GM21526 (cell line): ENCODE results near the gene TMEM128.

Experiments
- ATAC-seq: cut with Tn5 transposase; IDR thresholded peaks from one replicate; pipeline ENCODE4 v1.9.1; 2021; ENCODE audit warnings: moderate library complexity; ENCODE audit not compliant: unreplicated experiment, low FRiP score

The TMEM128 gene, protein sequence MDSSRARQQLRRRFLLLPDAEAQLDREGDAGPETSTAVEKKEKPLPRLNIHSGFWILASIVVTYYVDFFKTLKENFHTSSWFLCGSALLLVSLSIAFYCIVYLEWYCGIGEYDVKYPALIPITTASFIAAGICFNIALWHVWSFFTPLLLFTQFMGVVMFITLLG

GRCh38 chr4:4248029-4248884 is at the start of gene TMEM128:
Gene TMEM128, minus strand, starts transcription at chr4:4248223. Its CDS starts 21 bp downstream, at chr4:4248202.
- ATAC-seq, result peak; percentile 97

DNA sequence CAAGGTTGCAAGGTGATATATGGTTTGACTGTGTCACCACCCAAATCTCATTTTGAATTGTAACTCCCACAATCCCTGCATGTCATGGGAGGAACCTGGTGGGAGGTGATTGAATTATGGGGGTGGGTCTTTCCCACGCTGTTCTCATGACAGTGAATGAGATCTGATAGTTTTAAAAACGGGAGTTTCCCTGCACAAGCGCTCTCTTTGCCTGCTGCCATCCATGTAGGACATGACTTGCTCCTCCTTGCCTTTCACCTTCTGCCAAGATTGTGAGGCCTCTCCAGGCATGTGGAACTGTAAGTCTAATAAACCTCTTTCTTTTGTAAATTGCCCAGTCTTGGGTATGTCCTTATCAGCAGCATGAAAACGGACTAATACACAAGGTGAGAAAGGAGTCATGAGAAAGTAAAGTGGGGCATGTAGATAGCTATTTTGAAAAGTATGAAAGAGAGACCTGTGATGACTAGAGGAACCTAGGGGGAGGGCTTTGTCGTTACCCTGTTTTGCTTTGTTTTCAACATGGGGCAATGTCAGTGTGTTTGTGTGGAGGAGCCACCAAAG is 48.3 kb upstream of the TMEM128 start:
- ATAC-seq, result no peak

GRCh38 chr4:4293279-4293678 is 45.3 kb upstream of the TMEM128 start:
- no peak for ATAC-seq

DNA sequence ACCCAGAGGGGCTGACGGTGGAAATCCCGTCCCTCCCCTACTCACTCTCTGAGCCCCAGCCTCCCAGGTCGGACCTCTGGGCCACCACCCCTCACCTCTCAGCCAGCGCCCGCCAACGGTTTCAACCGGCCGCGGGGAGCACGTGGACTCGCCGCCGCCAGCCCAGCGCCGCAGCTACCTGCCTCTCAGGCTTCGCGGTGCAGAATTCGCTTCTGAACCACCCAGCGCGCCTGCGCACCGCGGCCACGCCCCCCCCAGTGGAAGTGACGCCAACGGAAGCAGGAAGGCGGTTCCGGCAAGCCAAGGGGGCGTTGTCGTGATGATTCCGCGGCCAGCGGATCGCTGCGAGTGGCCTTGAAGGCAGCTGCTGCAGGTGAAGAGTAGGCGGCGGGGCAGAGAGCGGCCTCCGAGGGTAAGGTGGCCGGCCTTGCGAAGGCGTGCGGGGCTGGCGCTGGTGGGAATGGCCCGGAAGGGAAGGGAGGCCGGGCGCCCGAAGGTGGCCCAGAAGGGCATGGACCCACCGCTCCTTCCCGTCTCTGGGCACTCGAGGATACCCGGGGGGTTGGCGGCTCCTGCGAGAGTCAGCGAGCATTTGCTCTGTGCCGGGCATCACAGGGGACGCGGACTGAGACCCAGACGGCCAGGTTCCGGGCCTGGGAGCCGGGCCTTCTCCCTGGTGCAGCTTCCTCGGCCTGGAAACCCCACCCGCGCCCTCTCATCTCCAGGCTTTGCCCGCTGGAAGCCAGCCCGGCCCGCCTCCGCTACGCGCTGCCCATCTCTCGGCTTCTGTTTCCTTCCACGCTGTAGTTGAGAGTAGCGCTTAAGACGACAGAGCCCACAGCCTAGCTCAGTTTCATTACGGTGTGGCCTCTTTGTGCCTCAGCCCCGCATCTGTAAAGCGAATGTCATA is 42.2 kb upstream of the TMEM128 start, which contains the start of the genes LYAR and ZBTB49:
Gene LYAR, minus strand, starts transcription at position 214 of the 910 bp plus-strand sequence. CDS start 6,412 bp downstream, outside the sequence.
Gene ZBTB49, plus strand, starts transcription at position 311 of the 910 bp plus-strand sequence. CDS start 9,695 bp downstream, outside the sequence.
- ATAC-seq, result peak; percentile 81

DNA sequence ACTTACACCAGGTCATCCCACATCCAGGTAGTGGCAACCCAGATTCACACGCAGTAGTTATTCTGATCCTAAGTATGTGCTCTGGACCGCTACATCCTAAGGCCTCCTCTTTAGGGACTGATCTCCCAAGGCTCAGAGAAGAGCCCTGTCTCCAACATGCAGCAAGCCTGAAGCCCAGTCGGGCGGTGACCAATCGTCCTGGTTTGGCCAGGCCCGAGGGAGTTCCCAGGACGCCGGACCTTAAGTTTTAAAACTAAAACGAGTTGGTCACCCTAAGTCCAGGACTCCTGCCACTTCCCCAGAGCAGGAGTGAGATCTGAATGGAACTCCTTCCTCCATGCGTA is 41.5 kb upstream of the TMEM128 start:
- peak; percentile 19 for ATAC-seq

DNA sequence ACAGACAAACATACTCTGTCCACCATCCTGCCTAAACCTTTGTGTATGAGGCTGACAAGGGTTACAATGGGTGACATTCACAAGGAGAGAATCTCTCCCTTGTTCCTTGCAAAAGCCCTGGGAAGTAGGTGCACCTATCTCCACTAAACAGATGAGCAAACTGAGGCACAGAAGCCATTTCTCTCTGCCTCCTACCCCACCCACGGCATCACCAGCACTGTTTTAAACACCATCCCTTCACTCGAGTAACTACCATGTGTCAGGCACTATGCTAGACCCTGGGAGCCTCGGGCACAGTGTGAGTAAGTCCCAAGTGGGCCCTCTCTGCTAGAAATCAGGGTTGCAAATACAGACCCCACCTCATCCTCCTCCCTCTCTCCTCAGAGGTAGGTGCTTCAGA is 41.0 kb upstream of the TMEM128 start:
- ATAC-seq, result no peak

DNA sequence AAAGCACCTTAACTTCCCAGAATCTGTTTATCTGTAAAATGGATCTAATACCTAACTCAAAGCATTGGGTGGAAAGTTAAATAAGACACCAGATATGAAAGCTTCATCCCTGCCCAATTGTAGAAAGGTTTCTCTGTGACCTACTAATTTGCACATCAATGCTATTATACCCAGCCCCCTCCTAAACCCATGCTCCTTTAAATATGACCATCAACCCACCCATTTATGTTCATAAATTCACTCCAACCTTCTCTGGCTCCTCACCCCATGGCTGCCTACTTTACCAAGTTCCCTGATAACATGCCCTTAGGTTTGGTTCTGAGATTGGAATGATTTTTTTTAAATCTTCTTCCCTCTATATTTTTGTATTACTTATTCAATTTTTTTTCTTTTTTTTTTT is 40.1 kb upstream of the TMEM128 start:
- no peak for ATAC-seq

GRCh38 chr4:4284827-4285618 is 37.0 kb upstream of the TMEM128 start:
- no peak for ATAC-seq

GRCh38 chr4:4281787-4282186 is 33.8 kb upstream of the TMEM128 start:
- ATAC-seq, result no peak

DNA sequence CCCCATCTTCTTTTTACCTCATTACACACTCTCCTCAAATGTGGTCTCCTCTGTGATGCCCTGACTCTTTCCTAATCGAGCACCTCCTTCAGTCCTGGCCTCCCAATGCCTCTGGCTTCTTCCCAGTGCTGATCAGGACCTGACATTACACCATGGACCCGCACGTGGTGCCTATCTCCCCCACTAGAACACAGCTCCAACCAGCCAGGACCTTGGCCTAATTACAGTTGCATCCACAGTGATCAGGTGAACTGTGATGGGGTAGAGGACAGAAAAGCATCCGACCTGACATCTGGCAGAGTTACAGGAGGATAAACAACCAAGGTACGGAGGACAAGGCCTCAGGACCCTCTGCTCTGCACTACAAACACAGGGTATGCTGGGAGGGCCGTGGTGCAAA is 29.5 kb upstream of the TMEM128 start:
- no peak for ATAC-seq

DNA sequence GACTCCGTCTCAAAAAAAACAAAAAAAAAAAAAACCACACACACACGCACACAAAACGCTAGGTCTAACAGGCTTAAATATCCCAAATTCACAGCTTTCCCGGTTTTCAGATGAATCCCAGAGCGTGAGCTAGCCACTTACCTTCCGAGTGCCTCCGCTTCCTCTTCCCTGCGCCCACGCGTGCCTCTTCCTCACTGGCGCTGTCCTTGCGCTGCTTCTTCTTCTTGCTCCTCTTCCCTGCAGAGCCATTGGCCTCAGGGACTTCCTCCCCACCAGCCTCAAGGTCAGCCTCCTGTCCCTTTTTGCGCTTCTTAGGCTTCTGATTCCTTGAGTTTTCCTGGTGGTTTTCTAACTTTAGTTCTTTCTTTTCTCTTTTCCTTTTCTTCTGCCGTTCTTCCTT is 26.2 kb upstream of the TMEM128 start:
- ATAC-seq, result no peak

DNA sequence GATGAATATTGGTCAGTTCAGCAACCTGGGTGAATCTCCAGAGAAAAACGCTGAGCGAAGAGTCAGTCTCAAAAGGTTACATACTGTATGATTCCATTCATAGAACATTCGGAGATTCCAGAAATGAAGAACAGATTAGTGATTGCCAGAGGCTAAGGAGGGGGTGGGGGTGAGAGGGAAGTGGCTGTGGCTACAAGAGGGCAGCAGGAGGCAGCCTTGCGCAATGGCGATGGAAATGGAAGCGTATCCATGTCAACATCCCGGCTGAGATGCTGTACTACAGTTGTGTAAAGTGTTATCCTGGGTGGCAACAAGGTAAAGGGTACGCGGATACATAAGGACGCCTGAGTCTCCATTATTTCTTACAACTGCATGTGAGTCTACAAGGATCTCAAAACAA is 23.9 kb upstream of the TMEM128 start:
- ATAC-seq, result no peak

GRCh38 chr4:4270529-4270928 is 22.5 kb upstream of the TMEM128 start:
- ATAC-seq, result no peak

- ATAC-seq, result no peak
Observed at GRCh38 chr4:4269856-4270255, 21.8 kb upstream of the TMEM128 start.

DNA sequence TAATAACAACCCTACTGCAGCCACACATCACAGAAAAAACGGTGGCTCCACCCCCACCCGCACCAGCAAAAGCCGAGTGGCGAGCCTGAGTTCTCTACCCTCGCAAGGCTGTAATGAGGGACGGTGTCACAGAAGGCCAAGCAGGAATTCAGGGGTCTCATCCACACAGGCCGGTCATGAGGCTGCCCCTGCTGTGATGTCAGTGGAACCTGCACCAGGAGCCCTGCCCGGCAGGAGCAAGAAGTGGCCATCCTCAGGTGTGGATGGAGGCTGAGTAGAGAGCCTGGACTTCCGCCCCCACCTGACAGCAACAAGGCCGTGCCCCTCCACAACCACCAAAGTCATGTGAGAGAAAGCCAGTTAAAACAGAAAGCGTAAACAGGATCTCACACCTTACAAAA is 21.3 kb upstream of the TMEM128 start:
- no peak for ATAC-seq

DNA sequence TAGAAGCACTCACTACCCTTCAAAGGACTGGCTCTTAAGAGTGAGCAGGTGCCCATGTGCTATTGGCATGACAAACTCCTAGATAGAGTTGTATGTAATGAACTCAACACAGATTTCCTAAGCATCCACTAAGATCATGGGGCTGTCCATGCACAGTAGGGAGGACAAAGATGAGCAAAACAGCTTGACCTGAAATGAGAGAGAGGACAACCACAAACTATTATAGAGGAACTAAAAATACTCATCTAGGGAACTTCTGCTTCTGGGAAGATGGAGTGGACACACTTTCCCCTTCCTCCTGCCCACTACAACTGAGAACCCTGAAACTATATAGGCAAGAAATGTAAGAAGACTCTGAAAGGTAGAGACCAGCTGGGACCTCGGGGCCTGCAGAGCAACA is 20.8 kb upstream of the TMEM128 start:
- no peak for ATAC-seq

- ATAC-seq, result no peak
Observed at GRCh38 chr4:4267981-4268380, 20.0 kb upstream of the TMEM128 start.

- no peak for ATAC-seq
Observed at GRCh38 chr4:4260185-4260751, 12.2 kb upstream of the TMEM128 start.

DNA sequence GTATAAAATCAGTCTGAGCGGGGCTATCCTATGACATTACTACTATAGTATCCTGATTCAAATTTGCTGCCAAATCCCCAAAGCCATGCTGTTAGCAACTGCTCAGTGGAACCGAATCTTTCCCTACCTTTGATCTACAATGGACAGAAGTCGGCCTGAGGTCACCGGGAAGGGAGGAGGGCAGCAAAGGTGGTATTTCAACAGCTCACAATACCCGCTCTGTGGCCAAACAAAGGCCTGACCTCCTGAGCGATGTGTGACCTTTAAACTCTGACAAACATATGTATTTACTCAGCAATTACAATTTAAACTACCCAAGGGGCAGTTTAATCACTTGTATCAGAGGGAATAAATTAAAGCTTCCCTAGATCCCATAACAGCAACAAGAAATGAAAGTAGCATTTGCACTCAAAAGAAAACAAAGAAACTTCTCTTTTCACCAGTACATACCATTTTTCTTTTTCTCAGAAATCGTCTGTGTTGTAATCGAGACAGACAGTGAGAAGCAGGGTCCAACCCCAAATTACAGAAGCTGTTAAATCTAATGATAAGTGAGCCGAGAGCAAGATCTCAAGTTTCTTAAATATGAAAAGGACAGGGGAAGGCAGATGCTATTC is 11.6 kb upstream of the TMEM128 start:
- ATAC-seq, result no peak
